Superior temporal gyrus (tissue), 1 donor: Measurements from ENCODE around the gene INKA2.
A peak's percentile ranks its signal among the peaks of the same experiment; 100 is the strongest.

ENCODE experiments used
- DNase-seq: peaks from one replicate; pipeline ENCODE4 v3.0.0-alpha.2; 2016; ENCODE audit errors: extremely low spot score

Gene INKA2

GRCh38 chr1:111739194-111739924 is at the start of gene INKA2:
TSS of gene INKA2 (minus strand) at chr1:111739395. CDS start at chr1:111739242, 153 bp downstream.
- peak; percentile 93 for DNase-seq

DNA sequence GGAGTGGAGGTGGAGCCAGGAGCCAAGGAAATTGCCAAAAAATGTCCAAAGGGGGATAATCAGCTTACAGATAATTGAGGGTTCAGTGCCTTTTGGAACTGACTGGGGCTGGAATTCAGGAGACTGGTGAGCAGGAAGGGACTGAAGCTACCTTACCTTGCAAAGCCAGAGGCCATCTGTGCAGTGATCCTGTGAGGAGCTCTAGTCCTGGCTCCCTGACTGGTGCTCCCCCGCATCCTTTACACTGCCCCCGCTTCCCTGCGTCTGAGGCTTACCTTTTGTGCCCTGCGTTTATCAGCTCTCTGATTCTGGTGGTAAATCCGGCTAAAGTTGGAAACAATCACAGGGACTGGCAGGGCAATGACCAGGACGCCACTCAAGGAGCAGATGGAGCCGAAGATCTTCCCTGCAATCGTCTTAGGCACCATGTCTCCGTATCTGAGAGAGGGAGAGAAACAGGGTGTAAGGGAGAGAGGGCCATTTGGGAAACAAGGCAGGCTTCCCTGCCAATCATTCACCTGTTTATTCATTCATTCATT is 47.5 kb upstream of the INKA2 start:
- no peak for DNase-seq

GRCh38 chr1:111784273-111784901 is 45.2 kb upstream of the INKA2 start:
- no peak for DNase-seq

DNA sequence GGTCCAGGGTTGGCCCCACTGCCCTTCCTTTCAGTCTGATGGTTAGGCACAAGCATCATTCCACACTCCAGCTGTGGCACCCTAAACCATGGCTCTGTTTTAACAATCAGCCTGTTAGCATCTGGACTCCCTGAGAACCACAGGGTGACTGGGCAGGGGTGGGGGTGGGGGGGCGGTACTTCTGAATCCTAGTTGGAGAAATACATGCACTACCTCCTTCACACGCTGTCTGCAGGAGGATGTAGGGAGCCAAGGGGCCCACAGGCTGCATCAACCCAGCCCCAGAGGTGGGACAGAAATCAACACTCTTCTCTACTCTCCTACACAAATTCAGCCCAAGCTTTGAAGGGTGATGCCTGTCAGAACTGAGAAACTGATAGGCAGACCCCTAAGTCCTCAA is 40.4 kb upstream of the INKA2 start:
- DNase-seq, result no peak

DNA sequence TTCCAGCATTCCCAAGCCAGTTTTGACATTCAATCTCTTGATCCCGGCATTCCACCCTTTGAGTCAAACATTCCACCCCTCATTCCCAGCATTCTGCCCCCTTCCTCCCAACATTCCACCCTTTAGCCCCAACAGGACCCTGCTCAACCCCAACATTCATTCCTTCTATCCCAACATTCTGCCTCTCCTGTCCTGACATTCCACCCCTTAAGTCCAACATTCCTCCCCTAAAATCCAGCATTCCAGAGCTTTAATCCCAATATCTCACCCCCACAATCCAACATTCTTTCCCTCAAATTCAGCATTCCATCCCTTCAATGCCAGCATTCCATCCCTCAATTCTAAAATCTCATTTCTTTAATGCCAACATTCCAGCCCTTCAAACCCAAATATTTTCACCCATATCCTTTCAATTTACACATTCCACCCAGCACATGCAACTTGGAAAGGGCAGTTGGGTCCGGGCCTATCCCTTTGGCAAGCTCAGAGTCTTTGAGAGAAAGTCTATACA is 39.4 kb upstream of the INKA2 start:
- DNase-seq, result no peak

- DNase-seq, result no peak
These were observed 38.9 kb upstream of the INKA2 start for GRCh38 chr1:111778066-111778465.

GRCh38 chr1:111777301-111777700 is 38.1 kb upstream of the INKA2 start:
- DNase-seq, result no peak

DNA sequence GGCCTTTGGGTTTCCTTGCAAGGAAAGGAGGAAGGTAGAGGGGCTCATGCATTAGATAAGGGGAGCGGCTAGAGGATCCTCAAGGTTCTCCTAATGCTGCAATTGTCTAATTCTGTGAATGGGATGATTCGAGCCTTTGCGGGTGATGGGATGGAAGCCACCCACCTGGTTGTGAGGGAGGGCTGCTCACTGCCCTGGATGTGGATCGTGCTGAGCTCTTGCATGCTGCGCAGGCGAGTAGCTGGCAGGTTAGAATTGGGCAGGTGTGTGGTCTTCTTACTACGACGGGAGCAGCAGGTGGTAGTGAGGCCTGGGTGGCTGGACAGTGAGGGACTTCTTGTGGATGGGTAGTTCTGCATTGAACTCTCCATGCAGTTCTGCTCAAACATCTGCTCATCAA is 37.7 kb upstream of the INKA2 start:
- DNase-seq, result no peak

DNA sequence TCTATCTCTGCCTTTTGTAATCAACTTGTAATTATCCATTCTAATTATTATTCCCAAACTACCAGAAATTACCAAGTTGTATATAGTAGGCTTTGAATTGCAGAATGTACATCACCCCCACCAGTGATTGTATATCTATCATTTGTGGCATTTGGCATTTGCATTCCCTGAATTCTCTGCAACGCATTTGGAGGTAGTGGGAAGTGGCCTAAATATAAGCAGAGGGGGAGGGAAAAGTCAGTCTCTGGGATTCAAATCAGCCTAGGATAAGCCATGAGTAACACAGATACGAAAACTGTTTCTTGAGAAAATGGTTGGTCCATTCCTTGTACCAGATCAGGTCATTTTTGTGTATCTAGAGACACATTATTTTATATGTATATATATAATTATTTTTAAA is 37.2 kb upstream of the INKA2 start:
- no peak for DNase-seq

DNA sequence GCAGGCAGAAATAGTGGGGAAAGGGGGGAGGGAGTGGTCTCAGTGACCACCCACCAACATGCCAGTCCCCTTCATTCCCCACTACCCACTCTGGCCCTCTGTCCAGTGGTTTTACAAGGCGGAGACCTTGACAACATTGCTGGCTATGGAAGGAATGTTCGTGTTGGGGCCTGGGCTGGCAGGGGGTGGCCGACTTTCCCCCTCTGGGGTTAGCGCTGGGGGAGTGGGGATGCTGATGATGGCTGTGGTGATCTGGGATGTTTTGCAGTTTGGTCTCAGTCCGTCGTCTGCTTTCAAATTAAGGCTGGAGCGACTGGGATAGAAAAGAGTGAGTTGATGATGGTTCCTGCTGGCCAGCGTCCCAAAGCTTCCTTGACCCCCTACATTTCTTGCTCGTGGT is 36.8 kb upstream of the INKA2 start:
- no peak for DNase-seq

- no peak for DNase-seq
These were observed 31.7 kb upstream of the INKA2 start for GRCh38 chr1:111770916-111771315.

DNA sequence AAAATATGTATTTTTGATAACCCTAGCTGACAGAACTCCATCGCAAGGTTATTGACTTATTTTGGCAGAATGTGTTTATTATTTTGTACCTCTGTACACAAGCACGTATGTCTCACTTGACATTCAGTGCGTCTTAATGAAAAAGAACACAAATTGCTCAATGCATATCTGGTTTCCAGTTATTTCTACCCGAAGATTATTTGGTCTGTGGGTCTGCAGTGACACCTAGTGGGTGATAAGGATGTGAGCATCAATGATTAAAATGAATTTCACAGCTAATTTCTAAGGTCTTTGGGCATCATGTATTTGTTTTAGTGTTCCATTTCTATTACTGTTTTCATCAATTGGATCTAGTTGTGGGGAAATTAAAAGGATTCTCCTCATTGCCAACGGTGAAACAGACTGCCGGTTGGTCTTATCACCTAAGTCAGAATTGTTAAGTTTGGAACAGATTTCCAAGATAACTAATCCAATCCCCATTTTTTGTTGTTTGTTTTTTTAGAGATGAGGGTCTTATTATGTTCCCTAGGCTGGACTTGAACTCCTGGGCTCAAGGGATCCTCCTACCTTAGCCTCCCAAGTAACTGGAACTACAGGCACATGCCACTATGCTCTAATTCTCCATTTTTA is 30.4 kb upstream of the INKA2 start:
- DNase-seq, result peak; percentile 89

DNA sequence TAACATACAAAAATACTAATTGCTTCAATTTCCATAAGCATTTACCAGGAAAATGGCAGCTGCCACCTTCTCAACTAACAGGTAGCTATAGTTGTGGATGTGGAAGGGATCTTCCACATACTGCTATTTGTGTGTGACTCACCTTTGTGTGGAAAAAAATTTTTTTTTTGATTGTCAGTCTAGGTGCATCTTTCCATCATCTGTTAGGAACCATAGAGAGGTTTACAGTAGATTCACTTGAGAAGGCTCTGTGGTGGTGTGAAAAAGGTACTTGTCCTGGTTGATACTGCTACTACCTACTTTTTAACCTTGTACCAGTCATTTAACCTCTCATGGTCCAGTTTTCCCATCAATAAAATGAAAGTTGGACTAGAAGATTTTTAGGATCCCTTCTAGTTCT is 29.4 kb upstream of the INKA2 start:
- no peak for DNase-seq

GRCh38 chr1:111768023-111768422 is 28.8 kb upstream of the INKA2 start:
- DNase-seq, result no peak

DNA sequence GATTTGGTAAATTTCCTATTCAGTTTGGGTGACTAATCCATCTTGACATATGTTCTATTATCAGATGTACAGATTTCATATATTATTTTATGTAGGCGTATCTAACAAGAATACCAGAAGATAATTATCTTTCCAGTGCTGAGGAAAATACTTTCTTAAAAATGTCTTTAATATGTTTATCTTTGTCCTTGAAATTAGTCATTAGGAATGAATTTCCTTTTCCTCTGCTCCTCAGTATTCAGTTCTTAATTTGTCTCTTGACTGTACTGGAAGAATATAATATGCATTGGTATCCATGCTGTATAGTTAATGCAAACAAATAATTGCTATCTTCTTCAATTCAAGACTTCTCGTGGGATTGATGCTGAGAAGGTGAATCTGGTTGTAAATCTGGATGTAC is 23.1 kb upstream of the INKA2 start:
- DNase-seq, result no peak

- no peak for DNase-seq
These were observed 22.5 kb upstream of the INKA2 start for GRCh38 chr1:111761717-111762116.

DNA sequence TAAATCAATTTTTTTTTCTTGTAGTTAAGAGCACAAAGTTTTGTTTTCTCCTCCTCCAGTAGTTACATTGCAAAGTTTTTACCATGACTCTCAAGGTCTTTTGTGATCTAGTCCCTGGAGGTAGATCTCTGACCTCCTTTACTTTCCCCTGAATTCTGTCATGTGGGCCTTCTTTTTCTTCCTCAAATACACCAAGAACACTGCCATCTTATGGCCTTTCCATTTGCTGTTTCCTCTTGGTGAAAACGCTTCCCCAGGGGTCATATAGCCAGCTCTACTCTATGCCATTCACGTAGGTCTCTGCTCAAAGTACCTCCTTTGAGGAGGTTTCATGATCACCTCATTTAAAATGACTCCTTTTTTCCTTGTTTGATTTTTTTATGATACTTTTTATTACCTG is 19.2 kb upstream of the INKA2 start:
- no peak for DNase-seq

DNA sequence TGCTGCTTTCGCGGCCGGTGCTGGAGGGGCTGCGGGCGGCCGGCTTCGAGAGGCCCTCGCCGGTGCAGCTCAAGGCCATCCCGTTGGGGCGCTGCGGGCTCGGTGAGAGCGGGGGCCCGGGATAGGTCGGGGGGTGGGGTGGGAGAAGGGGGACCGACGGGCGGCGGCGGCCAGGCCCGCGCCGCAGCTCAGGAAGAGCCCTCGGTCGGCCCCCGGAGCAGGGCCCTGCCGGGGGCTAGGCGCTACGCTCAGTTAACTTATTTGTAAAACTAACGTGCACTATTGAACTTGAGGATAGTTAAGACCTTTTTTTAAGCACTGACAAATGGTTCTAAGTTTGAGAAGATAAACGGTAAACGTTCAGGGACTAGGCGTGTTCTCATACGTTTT is 16.9 kb upstream of the INKA2 start:
- peak; percentile 21 for DNase-seq

GRCh38 chr1:111755331-111756123 is 16.3 kb upstream of the INKA2 start, which contains the start of gene DDX20:
TSS of gene DDX20 (plus strand) at chr1:111755901. CDS start at chr1:111755925, 24 bp downstream.
- DNase-seq, result peak; percentile 92

- no peak for DNase-seq
These were observed 15.8 kb upstream of the INKA2 start for GRCh38 chr1:111754984-111755330.

- DNase-seq, result no peak
These were observed 12.8 kb upstream of the INKA2 start for GRCh38 chr1:111751906-111752575.
